Neural cell (in vitro differentiated cells): Measurements from ENCODE around the gene GAB1. TPM values are rescaled to one million over a fixed set of nuclear protein-coding genes. Genes with fewer than 3 reads are reported as not detected.

Experiments used
- H2AFZ ChIP-seq: fragments of 200-600, 300-800 bp; sonication (generic), shearing (Covaris generic); 2 replicates; pipeline ENCODE4 v1.6.0; 2014; ENCODE audit warnings: low read depth, mild to moderate bottlenecking, antibody characterized with exemption, low read length, moderate library complexity
- H3F3A ChIP-seq: fragments of 200-600 bp; shearing (Covaris generic); 2 replicates; pipeline ENCODE4 v1.6.1; 2016; ENCODE audit warnings: mild to moderate bottlenecking, moderate library complexity, mixed read lengths, antibody characterized with exemption, low read length; ENCODE audit not compliant: insufficient read depth, poor library complexity, severe bottlenecking
- H3K27ac ChIP-seq: fragments of 200-600, 300-800 bp; sonication (generic), shearing (Covaris generic); 2 replicates; pipeline ENCODE4 v1.5.1; 2014; ENCODE audit warnings: mild to moderate bottlenecking, low read length, moderate library complexity
- H3K27me3 ChIP-seq: fragments of 300-800, 200-600 bp; sonication (generic), shearing (Covaris generic); 2 replicates; pipeline ENCODE4 v1.6.0; 2014; ENCODE audit warnings: mild to moderate bottlenecking, low read depth, low read length, moderate library complexity; ENCODE audit not compliant: insufficient read depth
- H3K36me3 ChIP-seq: fragments of 300-800, 200-600 bp; sonication (generic), shearing (Covaris generic); 2 replicates; pipeline ENCODE4 v1.5.1; 2014; ENCODE audit warnings: mild to moderate bottlenecking, antibody characterized with exemption, low read length, moderate library complexity; ENCODE audit not compliant: insufficient read depth
- H3K4me2 ChIP-seq: fragments of 300-800, 200-600 bp; sonication (generic), shearing (Covaris generic); 2 replicates; pipeline ENCODE4 v1.6.0; 2014; ENCODE audit warnings: mild to moderate bottlenecking, low read length
- H3K4me3 ChIP-seq: fragments of 300-800, 200-600 bp; sonication (generic), shearing (Covaris generic); 2 replicates; pipeline ENCODE4 v1.5.1; 2014; ENCODE audit warnings: mild to moderate bottlenecking, low read length, moderate library complexity
- H3K79me2 ChIP-seq: fragments of 200-600 bp; shearing (Covaris generic); replicated peaks from 2 replicates; pipeline ENCODE4 v1.6.0; 2014; ENCODE audit warnings: mild to moderate bottlenecking, low read length, moderate library complexity; ENCODE audit not compliant: insufficient read depth
- H3K9ac ChIP-seq: fragments of 300-800, 200-600 bp; sonication (generic), shearing (Covaris generic); 2 replicates; pipeline ENCODE4 v1.6.1; 2016; ENCODE audit warnings: mild to moderate bottlenecking, low read length, mixed read lengths
- H3K9me2 ChIP-seq: fragments of 200-600 bp; shearing (Covaris generic); 2 replicates; pipeline ENCODE4 v1.6.1; 2016; ENCODE audit warnings: mild to moderate bottlenecking, low read length, mixed read lengths; ENCODE audit not compliant: insufficient read depth
- H3K9me3 ChIP-seq: fragments of 200-600, 300-800 bp; sonication (generic), shearing (Covaris generic); 2 replicates; pipeline ENCODE4 v1.6.1; 2016; ENCODE audit warnings: mild to moderate bottlenecking, mixed run types, low read length, moderate library complexity, mixed read lengths
- H4K20me1 ChIP-seq: fragments of 200-600 bp; shearing (Covaris generic); 2 replicates; pipeline ENCODE4 v1.6.1; 2016; ENCODE audit warnings: mild to moderate bottlenecking, mixed run types; ENCODE audit not compliant: insufficient read depth
- CTCF ChIP-seq: fragments of 450-650 bp; IDR thresholded peaks from 2 replicates; pipeline ENCODE4 v1.5.1; 2014; ENCODE audit warnings: antibody characterized with exemption, mild to moderate bottlenecking, moderate library complexity; ENCODE audit not compliant: poor library complexity, severe bottlenecking
- EP300 ChIP-seq: fragments of 450-650 bp; conservative IDR thresholded peaks from 2 replicates; pipeline ENCODE4 v1.6.1; 2014; ENCODE audit warnings: antibody characterized with exemption, mild to moderate bottlenecking, moderate library complexity; ENCODE audit not compliant: poor library complexity, severe bottlenecking
- EZH2 ChIP-seq: fragments of 200-600, 300-800 bp; shearing (Covaris generic), sonication (generic); IDR thresholded peaks from 2 replicates; pipeline ENCODE4 v1.6.1; 2014; ENCODE audit warnings: antibody characterized with exemption, low read length, borderline replicate concordance, mild to moderate bottlenecking; ENCODE audit not compliant: insufficient read depth, poor library complexity, severe bottlenecking
- MXI1 ChIP-seq: fragments of 450-650 bp; conservative IDR thresholded peaks from 2 replicates; pipeline ENCODE4 v1.6.1; 2014; ENCODE audit warnings: antibody characterized with exemption, mild to moderate bottlenecking; ENCODE audit not compliant: poor library complexity, severe bottlenecking
- POLR2AphosphoS5 ChIP-seq: IDR thresholded peaks from 2 replicates; pipeline ENCODE4 v1.6.1; 2012
- RAD21 ChIP-seq: fragments of 450-650 bp; conservative IDR thresholded peaks from 2 replicates; pipeline ENCODE4 v1.6.1; 2014; ENCODE audit warnings: antibody characterized with exemption, mild to moderate bottlenecking, moderate library complexity
- REST ChIP-seq: IDR thresholded peaks from 2 replicates; pipeline ENCODE4 v1.6.1; 2012; ENCODE audit warnings: borderline replicate concordance
- SMC3 ChIP-seq: fragments of 450-650 bp; conservative IDR thresholded peaks from 2 replicates; pipeline ENCODE4 v1.6.1; 2014; ENCODE audit warnings: antibody characterized with exemption, mild to moderate bottlenecking, moderate library complexity; ENCODE audit not compliant: poor library complexity
- TAF1 ChIP-seq: IDR thresholded peaks from 2 replicates; pipeline ENCODE4 v1.6.1; 2012; ENCODE audit warnings: low read depth
- polyA plus RNA-seq: library from polyadenylated mRNA; depleted of rRNA; stranded (reverse); fragments of >200 nt; gene quantifications from 2 replicates; pipeline ENCODE4 v1.2.3, GENCODE V29; 2014

The GAB1 gene
- polyA plus RNA-seq, 1 donor from 2014 or later: 2.4 TPM

GRCh38 chr4:143404555-143404954 lies 67.9 kb downstream of the GAB1 start:
- Histone ChIP-seq H3K4me2 (no peak overlapping the region), H3K27ac (no peak overlapping the region), H3K27me3 (no peaks in the 10 kb centered on the region), H3K9ac (no peak overlapping the region), H3F3A (no peaks in the 10 kb centered on the region), H2AFZ (no peak overlapping the region), H3K4me3 (no peak overlapping the region), H3K36me3 (no peaks in the 10 kb centered on the region), H4K20me1 (no peaks in the 10 kb centered on the region), H3K9me3 (no peaks in the 10 kb centered on the region), H3K79me2 (no peaks in the 10 kb centered on the region), H3K9me2 (no peaks in the 10 kb centered on the region)
- no peak for TF ChIP-seq SMC3
- TF ChIP-seq EZH2: no peak
- no peak for TF ChIP-seq MXI1
- TF ChIP-seq CTCF: no peak
- TF ChIP-seq RAD21: no peak
- TF ChIP-seq EP300: no peak
- no peak for TF ChIP-seq POLR2AphosphoS5
- TF ChIP-seq TAF1: no peak
- no peak for TF ChIP-seq REST

- Histone ChIP-seq H4K20me1 (no peaks in the 10 kb centered on the region), H3K4me2 (no peak overlapping the region), H3K9ac (no peak overlapping the region), H3F3A (no peaks in the 10 kb centered on the region), H3K9me3 (no peaks in the 10 kb centered on the region), H3K27me3 (no peaks in the 10 kb centered on the region), H2AFZ (no peak overlapping the region), H3K36me3 (no peaks in the 10 kb centered on the region), H3K9me2 (no peaks in the 10 kb centered on the region), H3K27ac (no peak overlapping the region), H3K4me3 (no peak overlapping the region), H3K79me2 (no peaks in the 10 kb centered on the region)
- TF ChIP-seq RAD21 (no peak), POLR2AphosphoS5 (no peak), CTCF (no peak), SMC3 (no peak), TAF1 (no peak)
Observed at GRCh38 chr4:143405075-143405730, 68.5 kb downstream of the GAB1 start.
